ENCODE data around the gene ZNF175. TPM values are rescaled to one million over a fixed set of nuclear protein-coding genes. Genes with fewer than 3 reads are reported as not detected.

The ZNF175 gene
- total and polyA plus RNA-seq, 2 donors (not counting 3 experiments of a cell fraction or from before 2014, with no cell fraction given), result 4.9 to 16.5 TPM

GRCh38 chr19:51621178-51621577, 50.1 kb downstream of the ZNF175 start:
- no peak overlapping the region for H3K4me2 ChIP-seq (ENCODE audit: insufficient read depth, low read length)
- ChIA-PET POLR2A (no interaction called here), CTCF (interaction anchor here (1.6 to 2.0 kb wide), 3 partner anchors 13 to 36 kb away, joined by 4 to 7 read pairs (median 6); no protein-coding TSS in a partner anchor)
- H3K79me2 ChIP-seq (ENCODE audit: control insufficient read depth, insufficient read depth, low read length), result no peaks in the 10 kb centered on the region
- no peaks in the 10 kb centered on the region for H3K36me3 ChIP-seq (ENCODE audit: control insufficient read depth in 2 of 2, extremely low read depth in 1 of 2, insufficient read depth in 2 of 2, low read length in 2 of 2)
- H3K9ac ChIP-seq (replicated peaks; ENCODE audit: extremely low read depth, insufficient read depth, low read length), result no peak overlapping the region
- no peak overlapping the region for H3K27ac ChIP-seq (ENCODE audit: insufficient read depth, low read depth, low read length)
- no peaks in the 10 kb centered on the region for H3K9me1 ChIP-seq (replicated peaks; ENCODE audit: control insufficient read depth, extremely low read depth, insufficient read depth, low read length)
- BruUV-seq (replicated peaks), result no TSS peak
- no peak overlapping the region for H3K4me3 ChIP-seq (replicated peaks in 1 of 3; ENCODE audit: insufficient read depth in 1 of 3, low read depth in 1 of 3, low read length in 3 of 3)
- no peaks in the 10 kb centered on the region for H3K27me3 ChIP-seq (ENCODE audit: control insufficient read depth in 2 of 2, insufficient read depth in 2 of 2, low read length in 2 of 2)
- no peak for TF ChIP-seq EZH2 (IDR thresholded peaks at IDR 0.05; ENCODE audit: borderline replicate concordance, low read depth, low read length, severe bottlenecking)
- no peak for TF ChIP-seq JUN (IDR thresholded peaks at IDR 0.05; ENCODE audit: borderline replicate concordance, insufficient read depth, insufficient read length, low read depth)
- TF ChIP-seq MYC (IDR thresholded peaks at IDR 0.05; ENCODE audit: low read depth, low read length), result no peak
- no peak for TF ChIP-seq MAX (IDR thresholded peaks at IDR 0.05; ENCODE audit: insufficient read depth, insufficient read length)
- TF ChIP-seq POLR2AphosphoS5 (IDR thresholded peaks at IDR 0.05; ENCODE audit: insufficient read depth, low read depth, low read length), result no peak
- TF ChIP-seq POLR2A (IDR thresholded peaks at IDR 0.05; ENCODE audit: low read depth, low read length), result no peak
- no peak for TF ChIP-seq CTCF (IDR thresholded peaks at IDR 0.05; ENCODE audit: extremely low read depth in 1 of 2, insufficient read depth in 1 of 2, low read depth in 1 of 2, low read length in 2 of 2)
- no peak for TF ChIP-seq FOS (IDR thresholded peaks at IDR 0.05; ENCODE audit: borderline replicate concordance, insufficient read depth, low read length)
- no peak for TF ChIP-seq GATA2 (IDR thresholded peaks at IDR 0.05; ENCODE audit: insufficient read depth, insufficient read length, low read depth, low read length)
- dilution Hi-C loops (cut with MboI; ENCODE audit: extremely low pct_ligation_motif_present, low sequenced_read_pairs), result no loop called here
- intact Hi-C loops (cut with micrococcal nuclease), result no loop called here
- DNase-seq (ENCODE audit: low read depth, low spot score) (no peak), FAIRE-seq (no peak)
- H3K4me1 ChIP-seq (ENCODE audit: control insufficient read depth, extremely low read depth, insufficient read depth, low read length), result no peaks in the 10 kb centered on the region
- no peaks in the 10 kb centered on the region for H3K9me3 ChIP-seq (replicated peaks; ENCODE audit: control insufficient read depth, insufficient read depth, low read length)
- no peak overlapping the region for H2AFZ ChIP-seq (ENCODE audit: low read depth, low read length)
- H4K20me1 ChIP-seq (replicated peaks; ENCODE audit: control insufficient read depth, extremely low read depth, insufficient read depth, low read length), result no peaks in the 10 kb centered on the region

Data from endothelial cell of umbilical vein (primary cell).